SK-N-SH treated with all-trans-retinoic acid at 6 μM for 48 hours (cell line): Measurements from ENCODE around the gene SLC51A.
"Not testable (repeated sequence)": the region's sequence is repeated elsewhere in the genome, so short reads cannot be mapped to it uniquely, and the experiment has no call there.

Experiments used
- ATAC-seq: fragments of 200-7000 bp; cut with Tn5 transposase; 3 replicates; pipeline ENCODE4 v1.9.1; 2020; ENCODE audit warnings: mild to moderate bottlenecking, moderate library complexity
- ARNTL ChIP-seq: fragments of 450-650 bp; formaldehyde crosslinking; IDR thresholded peaks from 2 replicates; pipeline ENCODE4 v1.5.0; 2020; ENCODE audit warnings: low read depth, mild to moderate bottlenecking, moderate library complexity, borderline replicate concordance
- BACH2 ChIP-seq: fragments of 250-450 bp; sonication (Bioruptor Pico); IDR thresholded peaks from 2 replicates; pipeline ENCODE4 v1.9.0; 2021; ENCODE audit warnings: mild to moderate bottlenecking, borderline replicate concordance
- CSDC2 ChIP-seq: fragments of 250-450 bp; sonication (Bioruptor Pico); IDR thresholded peaks from 2 replicates; pipeline ENCODE4 v1.5.0; 2020; ENCODE audit warnings: mild to moderate bottlenecking, moderate library complexity
- OSR1 ChIP-seq: fragments of 250-450 bp; sonication (Bioruptor Pico); IDR thresholded peaks from 2 replicates; pipeline ENCODE4 v1.8.0; 2022; ENCODE audit warnings: moderate library complexity, mild to moderate bottlenecking, inconsistent platforms
- PPARA ChIP-seq: fragments of 250-450 bp; sonication (Bioruptor Pico); IDR thresholded peaks from 2 replicates; pipeline ENCODE4 v1.5.0; 2020; ENCODE audit warnings: mild to moderate bottlenecking, borderline replicate concordance
- RARB ChIP-seq: fragments of 250-450 bp; sonication (Bioruptor Pico); IDR thresholded peaks from 2 replicates; pipeline ENCODE4 v1.8.0; 2021; ENCODE audit warnings: mild to moderate bottlenecking, moderate library complexity
- SNAI2 ChIP-seq: fragments of 250-450 bp; sonication (Bioruptor Pico); IDR thresholded peaks from 2 replicates; pipeline ENCODE4 v1.5.0; 2020; ENCODE audit warnings: mild to moderate bottlenecking, moderate library complexity
- TCF4 ChIP-seq: fragments of 250-450 bp; sonication (Bioruptor Pico); IDR thresholded peaks from 2 replicates; pipeline ENCODE4 v1.8.0; 2021; ENCODE audit warnings: mild to moderate bottlenecking, moderate library complexity, borderline replicate concordance
- TOX ChIP-seq: fragments of 250-450 bp; sonication (Bioruptor Pico); IDR thresholded peaks from 2 replicates; pipeline ENCODE4 v1.8.0; 2021; ENCODE audit warnings: mild to moderate bottlenecking, moderate library complexity, borderline replicate concordance
- ZFP3 ChIP-seq: fragments of 250-450 bp; sonication (Bioruptor Pico); IDR thresholded peaks from 2 replicates; pipeline ENCODE4 v1.5.0; 2020; ENCODE audit warnings: mild to moderate bottlenecking, moderate library complexity
- ZFP30 ChIP-seq: fragments of 450-650 bp; formaldehyde crosslinking; IDR thresholded peaks from 2 replicates; pipeline ENCODE4 v1.5.0; 2022; ENCODE audit warnings: mild to moderate bottlenecking, moderate library complexity
- TF ChIP-seq, protein P1 (sequence below): fragments of 250-450 bp; sonication (Bioruptor Pico); IDR thresholded peaks from 2 replicates; pipeline ENCODE4 v1.8.0; 2021; ENCODE audit warnings: low read depth, mild to moderate bottlenecking, moderate library complexity, borderline replicate concordance
- TF ChIP-seq, protein P2 (sequence below): fragments of 250-450 bp; sonication (Bioruptor Pico); IDR thresholded peaks from 2 replicates; pipeline ENCODE4 v1.8.0; 2020; ENCODE audit warnings: mild to moderate bottlenecking, moderate library complexity, borderline replicate concordance

SLC51A gene

DNA sequence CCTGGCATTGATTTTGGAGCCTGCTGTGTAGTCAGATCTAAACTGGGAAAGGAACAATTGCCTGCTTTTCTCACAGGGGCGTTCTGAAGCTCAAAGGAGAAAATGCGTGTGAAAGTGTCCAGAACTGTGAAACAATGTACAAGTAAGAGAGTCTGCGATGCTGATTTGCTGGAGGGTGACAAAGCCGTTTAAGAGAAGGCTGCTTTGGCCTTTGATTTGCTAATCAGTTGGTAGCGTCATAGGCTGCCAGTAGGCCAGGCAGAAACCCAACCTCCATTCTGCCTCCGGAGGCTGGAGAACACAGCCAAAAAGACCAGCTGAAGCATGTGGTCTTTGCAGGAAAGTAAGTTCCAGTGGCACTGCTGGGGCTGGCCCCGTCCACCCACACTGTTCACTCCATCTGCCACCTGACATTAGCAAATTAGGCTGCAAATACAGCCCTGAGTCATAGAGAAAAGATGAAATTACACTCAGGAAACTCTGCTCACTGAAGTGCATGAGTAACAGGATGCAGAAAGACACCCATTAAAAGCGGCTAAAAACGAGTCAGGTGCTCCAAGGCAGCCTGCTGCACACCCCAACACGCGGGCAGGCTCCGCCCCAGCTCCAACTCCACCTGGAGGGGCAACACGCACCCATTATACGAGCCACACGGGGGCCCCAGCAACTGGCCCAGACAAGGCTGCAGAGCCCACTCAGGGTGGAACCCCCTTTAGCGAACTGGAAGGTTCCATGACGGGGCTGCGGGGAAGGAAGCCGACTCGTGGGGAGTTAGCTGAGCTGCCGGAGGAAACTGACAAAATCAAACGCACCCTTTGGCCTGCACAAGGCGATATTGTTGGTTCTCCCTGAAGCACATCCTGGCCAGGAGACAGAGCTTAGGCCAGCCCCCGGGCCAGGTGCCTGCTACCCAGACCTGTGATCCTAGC lies 36.7 kb upstream of the SLC51A start (continued):
- no peak for TF ChIP-seq BACH2 (CRISPR knock-in tag)
- TF ChIP-seq, protein P1, sequence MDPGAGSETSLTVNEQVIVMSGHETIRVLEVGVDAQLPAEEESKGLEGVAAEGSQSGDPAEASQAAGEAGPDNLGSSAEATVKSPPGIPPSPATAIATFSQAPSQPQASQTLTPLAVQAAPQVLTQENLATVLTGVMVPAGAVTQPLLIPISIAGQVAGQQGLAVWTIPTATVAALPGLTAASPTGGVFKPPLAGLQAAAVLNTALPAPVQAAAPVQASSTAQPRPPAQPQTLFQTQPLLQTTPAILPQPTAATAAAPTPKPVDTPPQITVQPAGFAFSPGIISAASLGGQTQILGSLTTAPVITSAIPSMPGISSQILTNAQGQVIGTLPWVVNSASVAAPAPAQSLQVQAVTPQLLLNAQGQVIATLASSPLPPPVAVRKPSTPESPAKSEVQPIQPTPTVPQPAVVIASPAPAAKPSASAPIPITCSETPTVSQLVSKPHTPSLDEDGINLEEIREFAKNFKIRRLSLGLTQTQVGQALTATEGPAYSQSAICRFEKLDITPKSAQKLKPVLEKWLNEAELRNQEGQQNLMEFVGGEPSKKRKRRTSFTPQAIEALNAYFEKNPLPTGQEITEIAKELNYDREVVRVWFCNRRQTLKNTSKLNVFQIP (CRISPR knock-in tag), result no peak
- TF ChIP-seq PPARA (CRISPR knock-in tag), result no peak
- TF ChIP-seq, protein P2, sequence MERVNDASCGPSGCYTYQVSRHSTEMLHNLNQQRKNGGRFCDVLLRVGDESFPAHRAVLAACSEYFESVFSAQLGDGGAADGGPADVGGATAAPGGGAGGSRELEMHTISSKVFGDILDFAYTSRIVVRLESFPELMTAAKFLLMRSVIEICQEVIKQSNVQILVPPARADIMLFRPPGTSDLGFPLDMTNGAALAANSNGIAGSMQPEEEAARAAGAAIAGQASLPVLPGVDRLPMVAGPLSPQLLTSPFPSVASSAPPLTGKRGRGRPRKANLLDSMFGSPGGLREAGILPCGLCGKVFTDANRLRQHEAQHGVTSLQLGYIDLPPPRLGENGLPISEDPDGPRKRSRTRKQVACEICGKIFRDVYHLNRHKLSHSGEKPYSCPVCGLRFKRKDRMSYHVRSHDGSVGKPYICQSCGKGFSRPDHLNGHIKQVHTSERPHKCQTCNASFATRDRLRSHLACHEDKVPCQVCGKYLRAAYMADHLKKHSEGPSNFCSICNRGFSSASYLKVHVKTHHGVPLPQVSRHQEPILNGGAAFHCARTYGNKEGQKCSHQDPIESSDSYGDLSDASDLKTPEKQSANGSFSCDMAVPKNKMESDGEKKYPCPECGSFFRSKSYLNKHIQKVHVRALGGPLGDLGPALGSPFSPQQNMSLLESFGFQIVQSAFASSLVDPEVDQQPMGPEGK (CRISPR knock-in tag), result no peak
- TF ChIP-seq TCF4 (CRISPR knock-in tag), result no peak
- TF ChIP-seq TOX (CRISPR knock-in tag), result no peak
- no peak for TF ChIP-seq ARNTL (CRISPR knock-in tag)

DNA sequence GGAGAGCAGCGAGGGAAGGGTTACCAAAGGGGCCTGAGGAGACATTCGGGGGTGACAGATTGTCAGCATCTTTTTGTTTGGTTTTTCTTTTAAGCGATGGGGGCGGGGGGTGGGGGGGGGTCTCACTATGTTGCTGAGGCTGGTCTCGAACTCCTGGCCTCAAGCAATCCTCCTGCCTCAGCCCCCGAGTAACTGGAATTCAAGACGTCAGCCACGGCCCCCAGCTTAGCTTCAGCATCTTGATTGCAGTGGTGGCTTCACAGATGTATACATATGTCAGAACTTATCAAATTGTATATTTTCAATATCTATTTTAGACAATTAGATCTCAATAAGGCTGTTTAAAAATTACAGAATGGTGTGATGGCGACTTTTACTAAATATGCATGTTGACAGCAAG lies 36.0 kb upstream of the SLC51A start:
- TF ChIP-seq, protein P1 (CRISPR knock-in tag), result no peak
- no peak for ATAC-seq

DNA sequence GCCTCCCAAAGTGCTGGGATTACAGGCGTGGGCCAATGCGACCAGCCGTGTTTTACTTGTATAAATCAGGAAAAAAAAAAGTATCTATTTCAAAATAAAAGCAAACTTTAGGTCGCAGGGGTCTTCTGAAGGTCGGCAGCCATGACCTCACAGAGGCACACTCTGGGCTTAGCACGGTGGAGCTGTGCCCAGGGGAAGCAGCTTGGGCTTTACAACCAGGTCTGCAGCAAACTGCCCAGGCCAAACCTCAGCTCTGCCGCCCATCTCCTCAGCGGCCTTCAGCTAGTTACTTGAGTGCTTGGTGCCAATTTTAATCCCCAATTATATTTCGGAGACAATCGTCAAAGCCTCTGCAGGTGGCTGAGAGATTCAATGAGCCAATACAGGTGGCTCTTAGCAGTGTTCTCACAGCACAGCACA lies 35.2 kb upstream of the SLC51A start:
- TF ChIP-seq OSR1 (CRISPR knock-in tag), result no peak
- no peak for TF ChIP-seq BACH2 (CRISPR knock-in tag)
- TF ChIP-seq RARB (CRISPR knock-in tag), result no peak
- no peak for TF ChIP-seq TCF4 (CRISPR knock-in tag)
- no peak for TF ChIP-seq ZFP30 (CRISPR knock-in tag)
- TF ChIP-seq, all 23 proteins: peak for 0
- no peak for ATAC-seq

DNA sequence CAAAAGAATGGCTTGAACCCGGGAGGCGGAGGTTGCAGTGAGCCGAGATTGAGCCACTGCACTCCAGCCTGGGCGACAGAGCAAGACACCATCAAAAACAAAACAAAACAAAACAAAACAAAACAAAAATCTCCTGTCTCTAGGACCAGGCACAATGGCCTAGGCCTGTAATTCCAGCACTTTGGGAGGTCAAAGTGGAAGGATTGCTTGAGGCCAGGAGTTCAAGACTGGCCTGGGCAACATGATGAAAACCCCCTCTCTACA lies 32.2 kb upstream of the SLC51A start:
- not testable (repeated sequence) for ATAC-seq

DNA sequence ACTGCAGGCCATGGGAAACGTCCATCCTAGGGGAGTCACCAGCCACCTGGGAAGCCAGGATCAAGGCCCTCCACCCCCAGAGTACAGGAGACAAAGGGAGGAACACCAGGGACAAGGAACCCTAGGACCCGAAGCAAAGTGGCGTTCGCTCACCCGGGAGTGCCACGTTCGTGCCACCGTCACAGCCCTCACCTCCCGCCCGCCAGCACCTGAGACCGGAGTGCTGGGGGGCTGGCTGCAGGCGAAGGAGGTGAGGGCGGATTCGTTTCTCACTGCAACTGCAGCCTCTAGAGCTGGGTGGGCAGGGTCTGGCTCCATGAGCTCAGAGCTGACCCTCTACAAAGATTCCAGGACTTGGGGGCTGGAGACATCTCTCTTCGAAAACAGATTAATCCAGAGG lies 31.5 kb upstream of the SLC51A start:
- ATAC-seq, result no peak
- TF ChIP-seq, protein P1 (CRISPR knock-in tag), result no peak
- TF ChIP-seq OSR1 (CRISPR knock-in tag), result no peak
- TF ChIP-seq SNAI2, result no peak
- TF ChIP-seq, protein P2 (CRISPR knock-in tag), result no peak
- TF ChIP-seq ZFP30 (CRISPR knock-in tag), result no peak
- TF ChIP-seq TOX (CRISPR knock-in tag), result no peak
- TF ChIP-seq CSDC2 (CRISPR knock-in tag), result no peak
- no peak for TF ChIP-seq ZFP3 (CRISPR knock-in tag)
